Brain microvascular endothelial cell (primary cell): ENCODE measurements around the gene ACOD1.
A peak's percentile ranks its signal among the peaks of the same experiment; 100 is the strongest.

Experiments used
- DNase-seq: peaks from one replicate; pipeline ENCODE4 v3.0.0-alpha.2; 2020
- H3K27ac ChIP-seq: fragments of 250-450 bp; sonication (Bioruptor Pico); 2 replicates; pipeline ENCODE4 v1.5.1; 2020; ENCODE audit warnings: mild to moderate bottlenecking, moderate library complexity
- H3K27me3 ChIP-seq: fragments of 250-450 bp; sonication (Bioruptor Pico); replicated peaks from 2 replicates; pipeline ENCODE4 v1.5.1; 2020; ENCODE audit warnings: mild to moderate bottlenecking
- H3K36me3 ChIP-seq: fragments of 250-450 bp; sonication (Bioruptor Pico); replicated peaks from 2 replicates; pipeline ENCODE4 v1.5.1; 2020; ENCODE audit warnings: mild to moderate bottlenecking
- H3K4me3 ChIP-seq: 2 replicates; pipeline ENCODE4 v1.5.1; 2011; ENCODE audit warnings: low read depth, mild to moderate bottlenecking, control low read depth, low read length, moderate library complexity
- CTCF ChIP-seq: IDR thresholded peaks from 2 replicates; pipeline ENCODE4 v1.5.1; 2011; ENCODE audit warnings: low read depth, mild to moderate bottlenecking, moderate library complexity, low read length, control low read depth, inconsistent platforms; ENCODE audit errors: missing control alignments
- in situ Hi-C: cut with HindIII; loops from 2 replicates; pipeline ENCODE4 v1.10.0; 2017; ENCODE audit warnings: low sequenced_read_pairs, low pct_ligation_motif_present

Gene ACOD1

GRCh38 chr13:76939215-76939614, 9.1 kb upstream of the ACOD1 start:
- no peak for TF ChIP-seq CTCF
- no peak for DNase-seq
- Histone ChIP-seq H3K4me3 (no peak overlapping the region), H3K36me3 (no peaks in the 10 kb centered on the region), H3K27ac (no peak overlapping the region), H3K27me3 (no peaks in the 10 kb centered on the region)
- in situ Hi-C loops = no loop called here

GRCh38 chr13:76942363-76942762, 5.9 kb upstream of the ACOD1 start:
- in situ Hi-C loops = no loop called here
- TF ChIP-seq CTCF = no peak
- H3K36me3 ChIP-seq = no peaks in the 10 kb centered on the region
- no peaks in the 10 kb centered on the region for H3K27me3 ChIP-seq
- no peak for DNase-seq
- H3K27ac ChIP-seq = no peak overlapping the region
- no peak overlapping the region for H3K4me3 ChIP-seq

DNA sequence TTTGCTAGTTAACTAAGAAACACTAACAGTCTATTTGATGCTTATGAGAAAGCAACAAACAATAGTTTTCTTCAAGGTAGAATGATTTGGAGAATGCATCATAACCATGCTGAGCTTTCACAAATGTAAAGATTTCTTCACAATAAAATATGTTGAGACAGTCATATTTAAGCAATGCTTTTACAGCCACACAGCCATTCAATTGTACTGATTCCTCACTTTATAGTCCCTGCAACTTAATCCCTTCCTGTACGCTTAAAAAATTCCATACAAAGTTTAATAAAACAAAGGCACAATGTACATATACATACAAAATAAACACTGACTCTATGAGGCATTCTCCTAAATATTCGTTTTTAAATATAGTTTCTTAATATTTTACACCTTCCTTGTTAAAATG, 4.7 kb upstream of the ACOD1 start:
- Histone ChIP-seq H3K4me3 (no peak overlapping the region), H3K27me3 (no peaks in the 10 kb centered on the region), H3K27ac (no peak overlapping the region), H3K36me3 (no peaks in the 10 kb centered on the region)
- TF ChIP-seq CTCF = no peak
- DNase-seq = no peak
- in situ Hi-C loops = no loop called here

DNA sequence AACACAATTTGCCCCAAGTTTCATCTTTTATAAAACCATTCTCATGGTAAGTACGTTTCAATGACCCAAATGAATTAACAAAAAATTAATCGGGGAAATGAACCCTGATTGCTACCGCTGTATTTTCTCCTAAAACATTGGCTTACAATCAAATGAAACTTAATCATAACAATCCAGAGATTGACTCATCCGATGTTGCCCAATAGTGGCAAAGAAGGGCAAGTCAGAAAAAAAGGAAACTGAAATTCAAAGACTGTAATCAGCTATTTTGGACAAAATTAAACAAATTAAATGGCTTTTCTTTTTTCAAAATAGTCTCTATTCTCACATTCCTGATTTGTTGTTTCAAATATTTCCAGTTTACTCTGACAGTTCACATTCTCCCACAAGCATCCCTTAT, 3.9 kb upstream of the ACOD1 start:
- peak; percentile 43 for DNase-seq
- H3K36me3 ChIP-seq = no peaks in the 10 kb centered on the region
- no peak for TF ChIP-seq CTCF
- no peak overlapping the region for H3K27ac ChIP-seq
- in situ Hi-C loops = no loop called here
- H3K4me3 ChIP-seq = no peak overlapping the region
- no peaks in the 10 kb centered on the region for H3K27me3 ChIP-seq

GRCh38 chr13:76950101-76950500, 1.8 kb downstream of the ACOD1 start:
- in situ Hi-C loops = no loop called here
- DNase-seq = no peak
- TF ChIP-seq CTCF = no peak
- H3K27me3 ChIP-seq = no peaks in the 10 kb centered on the region
- no peak overlapping the region for H3K4me3 ChIP-seq
- no peak overlapping the region for H3K27ac ChIP-seq
- no peaks in the 10 kb centered on the region for H3K36me3 ChIP-seq

- Histone ChIP-seq H3K27ac (no peak overlapping the region), H3K4me3 (no peak overlapping the region), H3K36me3 (no peaks in the 10 kb centered on the region), H3K27me3 (no peaks in the 10 kb centered on the region)
- in situ Hi-C loops = no loop called here
- DNase-seq = no peak
- TF ChIP-seq CTCF = no peak
These were observed 5.7 kb downstream of the ACOD1 start for GRCh38 chr13:76953968-76954367.
